Muscle of leg (tissue), 11 donors: Measurements from ENCODE around the gene HOXA3. TPM values are rescaled to one million over a fixed set of nuclear protein-coding genes. Genes with fewer than 3 reads are reported as not detected.

Experiments
- DNase-seq: peaks from one replicate; pipeline ENCODE4 v3.0.0; 2013
- H3K27ac ChIP-seq: one replicate; pipeline ENCODE4 v1.5.1; 2013; ENCODE audit warnings: mild to moderate bottlenecking, low read length, control low read depth
- H3K27me3 ChIP-seq: one replicate; pipeline ENCODE4 v1.6.1; 2013; ENCODE audit warnings: low read length; ENCODE audit not compliant: control insufficient read depth, insufficient read depth
- H3K36me3 ChIP-seq: one replicate; pipeline ENCODE4 v1.6.1; 2013; ENCODE audit warnings: low read length; ENCODE audit not compliant: control insufficient read depth, insufficient read depth
- H3K4me1 ChIP-seq: one replicate; pipeline ENCODE4 v1.6.1; 2013; ENCODE audit warnings: low read length; ENCODE audit not compliant: control insufficient read depth, insufficient read depth
- H3K4me3 ChIP-seq: one replicate; pipeline ENCODE4 v1.5.1; 2013; ENCODE audit warnings: low read length, control low read depth
- H3K9me3 ChIP-seq: replicated peaks from 2 replicates; pipeline ENCODE4 v1.6.1; 2013; ENCODE audit warnings: low read depth, low read length; ENCODE audit not compliant: control insufficient read depth
- WGBS: methylation state at CpG from one replicate; pipeline ENCODE4 v1.1.5; 2013; ENCODE audit warnings: missing lambda C conversion rate; ENCODE audit not compliant: insufficient coverage; 5-methylcytosine and 5-hydroxymethylcytosine counted together
- polyA plus RNA-seq, 8 donors: library from polyadenylated mRNA; unstranded; fragments of 120-200 nt; gene quantifications; one replicate each; pipeline versions ENCODE4 v1.2.1 to v1.2.3, GENCODE V29; 2013; ENCODE audit warnings: inconsistent platforms in 1 of 8, low replicate concordance in 1 of 8; ENCODE audit not compliant: insufficient read length in 8 of 8, insufficient read depth in 1 of 8
- total RNA-seq: library from RNA; stranded (reverse); fragments of 120-200 nt; gene quantifications from one replicate; pipeline ENCODE4 v1.2.4, GENCODE V29; 2013

Gene HOXA3
- total and polyA plus RNA-seq, 9 donors: 4.7 to 12.5 (median 9.3) TPM

- 60% methylated on average over 3 of the region's 8 CpGs for WGBS
- Histone ChIP-seq H3K27me3 (peaks cover 7% of the 10 kb centered on the region), H3K27ac (no peak overlapping the region), H3K4me1 (peaks cover 56% of the 10 kb centered on the region), H3K36me3 (peaks cover 28% of the 10 kb centered on the region), H3K9me3 (no peaks in the 10 kb centered on the region), H3K4me3 (no peak overlapping the region)
- DNase-seq: no peak
These were observed 27.3 kb downstream of the HOXA3 start for GRCh38 chr7:27124902-27125689.

GRCh38 chr7:27124096-27124901 lies 28.1 kb downstream of the HOXA3 start:
- Histone ChIP-seq H3K9me3 (no peaks in the 10 kb centered on the region), H3K27me3 (peaks cover 7% of the 10 kb centered on the region), H3K4me1 (peaks cover 57% of the 10 kb centered on the region), H3K27ac (no peak overlapping the region), H3K36me3 (peaks cover 34% of the 10 kb centered on the region), H3K4me3 (no peak overlapping the region)
- 73% methylated on average over 33 of the region's 43 CpGs for WGBS
- no peak for DNase-seq

- Histone ChIP-seq H3K4me1 (peaks cover 53% of the 10 kb centered on the region), H3K27ac (no peak overlapping the region), H3K9me3 (no peaks in the 10 kb centered on the region), H3K4me3 (no peak overlapping the region), H3K36me3 (peaks cover 34% of the 10 kb centered on the region), H3K27me3 (peaks cover 7% of the 10 kb centered on the region)
- no peak for DNase-seq
- WGBS: 77% methylated on average over 18 of the region's 26 CpGs
These were observed 28.8 kb downstream of the HOXA3 start for GRCh38 chr7:27123477-27124053.

- Histone ChIP-seq H3K4me1 (peaks cover 52% of the 10 kb centered on the region), H3K9me3 (no peaks in the 10 kb centered on the region), H3K36me3 (peaks cover 36% of the 10 kb centered on the region), H3K27me3 (peaks cover 7% of the 10 kb centered on the region), H3K27ac (no peak overlapping the region), H3K4me3 (no peak overlapping the region)
- WGBS: 63% methylated on average over 8 of the region's 14 CpGs
- DNase-seq: no peak
These were observed 29.3 kb downstream of the HOXA3 start for GRCh38 chr7:27123007-27123476.

DNA sequence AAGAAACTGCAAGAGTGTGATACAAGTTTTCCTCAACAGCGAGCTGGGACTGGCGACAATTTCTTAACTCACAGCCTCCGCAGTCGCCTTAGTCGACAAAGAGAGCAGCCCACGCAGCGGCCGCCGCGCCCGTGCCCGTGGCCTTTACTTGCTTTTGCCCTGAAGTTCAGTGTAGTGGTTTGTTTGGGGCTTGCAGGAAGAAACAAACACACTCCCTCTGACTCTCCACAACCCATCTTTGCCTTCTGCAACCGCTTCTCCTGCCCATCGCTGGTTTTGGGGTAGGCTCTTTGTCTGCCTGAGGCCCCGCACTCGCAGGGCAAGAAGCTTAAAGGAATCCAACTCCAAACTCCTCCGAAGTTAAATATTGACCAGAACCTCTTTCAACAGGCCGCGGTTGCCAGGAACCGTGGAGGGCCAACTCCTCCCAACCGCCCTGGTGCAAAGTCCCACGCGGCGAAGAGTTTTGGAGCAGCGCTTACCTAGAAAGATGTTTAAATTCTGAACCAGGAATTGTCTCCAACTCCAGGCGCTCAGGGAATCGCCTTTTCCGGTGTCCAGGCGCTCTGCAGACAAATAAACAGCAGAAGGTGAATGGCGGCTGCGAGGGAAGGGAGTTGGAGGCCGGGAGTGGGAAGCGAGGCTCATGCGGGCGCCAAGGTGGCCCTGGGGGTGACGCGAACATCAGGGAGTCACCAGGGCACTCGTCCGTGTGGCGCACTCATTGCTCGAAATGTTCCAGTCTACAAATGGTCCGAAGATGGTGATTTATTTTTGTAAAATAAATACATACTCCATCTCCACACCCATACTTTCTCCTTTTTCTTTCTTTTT lies 30.1 kb downstream of the HOXA3 start:
- H3K9me3 ChIP-seq: no peaks in the 10 kb centered on the region
- peaks cover 7% of the 10 kb centered on the region for H3K27me3 ChIP-seq
- no peak overlapping the region for H3K27ac ChIP-seq
- no peak overlapping the region for H3K4me3 ChIP-seq
- no peak for DNase-seq
- H3K4me1 ChIP-seq: peaks cover 52% of the 10 kb centered on the region
- 70% methylated on average over 18 of the region's 42 CpGs for WGBS
- H3K36me3 ChIP-seq: peaks cover 39% of the 10 kb centered on the region

DNA sequence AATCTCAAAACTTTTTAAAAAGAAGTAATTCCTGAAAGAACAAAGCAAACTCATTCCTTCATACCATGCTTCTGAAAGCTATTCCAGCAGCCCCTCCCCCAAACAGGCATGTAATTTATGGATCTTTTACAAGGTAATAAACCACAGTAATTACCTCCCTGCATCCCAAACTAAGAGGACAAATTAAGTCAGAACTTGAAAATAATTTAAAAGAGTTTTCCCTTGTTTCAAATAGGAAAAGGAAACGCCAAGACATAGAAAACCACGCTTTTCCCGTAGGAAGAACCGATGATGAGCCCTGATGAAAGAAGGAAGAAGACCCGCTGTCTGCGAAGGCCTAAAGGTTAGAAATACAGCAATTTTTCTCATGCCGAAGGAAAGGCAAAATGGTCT lies 30.7 kb downstream of the HOXA3 start:
- H3K27me3 ChIP-seq: peaks cover 7% of the 10 kb centered on the region
- WGBS: 75% methylated on average over 2 of the region's 7 CpGs

DNA sequence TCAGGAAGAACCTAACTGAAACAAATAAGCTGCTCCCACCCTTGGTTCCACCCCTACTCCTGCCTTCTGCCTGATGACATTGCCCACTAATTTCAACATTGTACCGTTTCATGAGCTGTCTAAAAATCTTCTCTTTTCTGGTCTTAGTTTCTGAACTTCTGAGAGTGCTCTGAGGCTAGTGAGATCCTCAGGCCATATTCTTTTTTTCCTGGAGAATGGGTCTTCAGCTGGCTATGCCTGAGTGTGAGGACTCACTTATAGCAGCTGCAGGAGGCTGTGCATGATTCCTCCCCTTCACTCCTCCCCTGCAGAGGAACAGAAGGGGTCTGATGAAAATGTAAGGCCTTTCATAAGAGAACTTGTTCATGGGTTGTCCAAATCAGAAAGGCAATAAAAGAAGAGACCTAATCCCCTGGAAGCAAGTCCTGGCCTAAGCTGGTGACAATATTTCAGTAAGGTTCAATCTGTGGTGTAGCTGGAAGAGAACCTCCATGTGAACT lies 32.9 kb downstream of the HOXA3 start:
- Histone ChIP-seq H3K4me1 (peaks cover 54% of the 10 kb centered on the region), H3K36me3 (peaks cover 42% of the 10 kb centered on the region), H3K27ac (no peak overlapping the region), H3K9me3 (no peaks in the 10 kb centered on the region), H3K4me3 (no peak overlapping the region), H3K27me3 (peaks cover 7% of the 10 kb centered on the region)
- 40% methylated on average over 1 of the region's 1 CpG for WGBS
- DNase-seq: no peak

More for the DNA sequence above, 30.7 kb downstream of the HOXA3 start:
- Histone ChIP-seq H3K36me3 (peaks cover 42% of the 10 kb centered on the region), H3K4me3 (no peak overlapping the region), H3K9me3 (no peaks in the 10 kb centered on the region), H3K27ac (no peak overlapping the region), H3K4me1 (peaks cover 55% of the 10 kb centered on the region)
- no peak for DNase-seq

- Histone ChIP-seq H3K4me3 (no peak overlapping the region), H3K27ac (peak overlapping the region; percentile 63), H3K9me3 (no peaks in the 10 kb centered on the region), H3K27me3 (peaks cover 10% of the 10 kb centered on the region), H3K4me1 (peaks cover 59% of the 10 kb centered on the region), H3K36me3 (peaks cover 35% of the 10 kb centered on the region)
- DNase-seq: no peak
- whole genome bisulfite sequencing: 20% methylated on average over 1 of the region's 3 CpGs
These were observed 33.8 kb downstream of the HOXA3 start for GRCh38 chr7:27118580-27118979.

GRCh38 chr7:27117887-27118491 lies 34.4 kb downstream of the HOXA3 start:
- 75% methylated on average over 11 of the region's 19 CpGs for WGBS
- H3K27ac ChIP-seq: peak overlapping the region; percentile 63
- no peak for DNase-seq
- H3K36me3 ChIP-seq: peaks cover 32% of the 10 kb centered on the region
- peaks cover 58% of the 10 kb centered on the region for H3K4me1 ChIP-seq
- peaks cover 10% of the 10 kb centered on the region for H3K27me3 ChIP-seq
- no peak overlapping the region for H3K4me3 ChIP-seq
- H3K9me3 ChIP-seq: no peaks in the 10 kb centered on the region
